Measurements from ENCODE around the gene CLDND2.

CLDND2 gene

GRCh38 chr19:51333836-51334460, 34.9 kb downstream of the CLDND2 start:
- Histone ChIP-seq H3K27ac (ENCODE audit: low read depth, low read length) (no peak overlapping the region), H3K9ac (ENCODE audit: low read length in 5 of 5) (no peak overlapping the region), H3K9me3 (ENCODE audit: control insufficient read depth in 5 of 5, low read length in 5 of 5) (peaks cover 0 to 4% (median 0%) of the 10 kb centered on the region in 5 donors), H3K27me3 (ENCODE audit: control insufficient read depth in 5 of 5, insufficient read depth in 4 of 5, low read length in 5 of 5) (peaks cover 0 to 9% (median 4%) of the 10 kb centered on the region in 5 donors), H3K36me3 (ENCODE audit: control insufficient read depth in 5 of 5, insufficient read depth in 5 of 5, low read length in 5 of 5) (peaks cover 0 to 4% (median 3%) of the 10 kb centered on the region in 5 donors), H3K4me1 (ENCODE audit: control insufficient read depth in 5 of 5, insufficient read depth in 5 of 5, low read length in 5 of 5) (peaks cover 0 to 6% (median 6%) of the 10 kb centered on the region in 5 donors), H3K4me3 (ENCODE audit: low read depth in 1 of 5, low read length in 5 of 5) (no peak overlapping the region)

GRCh38 chr19:51331716-51332115, 37.1 kb downstream of the CLDND2 start:
- H3K9ac ChIP-seq (ENCODE audit: low read length in 5 of 5): no peak overlapping the region
- H3K27me3 ChIP-seq (ENCODE audit: control insufficient read depth in 5 of 5, insufficient read depth in 4 of 5, low read length in 5 of 5): peaks cover 4 to 18% (median 8%) of the 10 kb centered on the region in 5 donors
- H3K4me3 ChIP-seq (ENCODE audit: low read depth in 1 of 5, low read length in 5 of 5): no peak overlapping the region
- peaks cover 0 to 4% (median 3%) of the 10 kb centered on the region in 5 donors for H3K36me3 ChIP-seq (ENCODE audit: control insufficient read depth in 5 of 5, insufficient read depth in 5 of 5, low read length in 5 of 5)
- H3K9me3 ChIP-seq (ENCODE audit: control insufficient read depth in 5 of 5, low read length in 5 of 5): peaks cover 0 to 4% (median 0%) of the 10 kb centered on the region in 5 donors
- no peak overlapping the region for H3K27ac ChIP-seq (ENCODE audit: low read depth, low read length)
- H3K4me1 ChIP-seq (ENCODE audit: control insufficient read depth in 5 of 5, insufficient read depth in 5 of 5, low read length in 5 of 5): peaks cover 0 to 15% (median 11%) of the 10 kb centered on the region in 5 donors

DNA sequence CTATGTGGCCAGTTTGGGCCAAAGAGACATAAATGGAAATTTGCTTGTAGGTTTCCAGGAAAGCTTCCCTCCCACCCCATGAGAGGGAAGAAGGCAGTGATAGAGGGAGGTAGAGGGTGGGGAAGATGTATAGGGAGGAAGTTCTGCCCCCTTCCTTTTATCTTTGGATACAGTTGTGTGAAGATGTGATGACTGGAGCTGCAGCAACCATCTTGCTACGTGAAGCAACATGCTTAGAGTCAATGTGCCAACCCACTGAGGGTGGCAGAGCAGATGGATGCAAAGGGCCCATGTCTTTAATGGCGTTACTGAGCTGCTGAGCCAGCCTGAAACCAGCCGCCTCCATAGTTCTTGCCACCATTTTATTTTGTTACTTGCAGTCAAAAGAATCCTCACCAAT, 37.6 kb downstream of the CLDND2 start:
- peaks cover 4 to 18% (median 8%) of the 10 kb centered on the region in 5 donors for H3K27me3 ChIP-seq (ENCODE audit: control insufficient read depth in 5 of 5, insufficient read depth in 4 of 5, low read length in 5 of 5)
- peaks cover 0 to 4% (median 0%) of the 10 kb centered on the region in 5 donors for H3K9me3 ChIP-seq (ENCODE audit: control insufficient read depth in 5 of 5, low read length in 5 of 5)
- H3K27ac ChIP-seq (ENCODE audit: low read depth, low read length): no peak overlapping the region
- H3K4me1 ChIP-seq (ENCODE audit: control insufficient read depth in 5 of 5, insufficient read depth in 5 of 5, low read length in 5 of 5): peaks cover 0 to 15% (median 11%) of the 10 kb centered on the region in 5 donors
- no peak overlapping the region for H3K9ac ChIP-seq (ENCODE audit: low read length in 5 of 5)
- H3K36me3 ChIP-seq (ENCODE audit: control insufficient read depth in 5 of 5, insufficient read depth in 5 of 5, low read length in 5 of 5): peaks cover 0 to 4% (median 3%) of the 10 kb centered on the region in 5 donors
- no peak overlapping the region for H3K4me3 ChIP-seq (ENCODE audit: low read depth in 1 of 5, low read length in 5 of 5)

DNA sequence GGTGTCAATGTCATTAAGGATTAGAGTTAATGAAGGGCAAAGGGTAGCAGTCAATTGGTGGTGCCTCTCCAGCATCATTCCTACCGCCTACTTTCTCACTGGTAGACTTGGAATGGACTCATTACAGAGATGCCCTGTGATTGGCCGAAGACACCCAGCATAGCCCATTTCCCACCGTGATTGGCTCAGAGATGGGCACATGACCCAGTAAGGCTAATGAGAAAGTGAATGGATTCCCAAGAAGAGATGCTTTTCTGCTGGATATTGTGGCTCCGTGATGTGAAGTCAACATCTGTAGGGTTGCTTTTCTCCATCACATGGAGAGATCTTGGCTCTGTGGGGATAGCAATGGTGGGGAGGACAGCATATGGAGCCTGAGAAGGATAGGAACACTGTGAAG, 38.4 kb downstream of the CLDND2 start:
- H3K27me3 ChIP-seq (ENCODE audit: control insufficient read depth in 5 of 5, insufficient read depth in 4 of 5, low read length in 5 of 5): peaks cover 4 to 18% (median 8%) of the 10 kb centered on the region in 5 donors

DNA sequence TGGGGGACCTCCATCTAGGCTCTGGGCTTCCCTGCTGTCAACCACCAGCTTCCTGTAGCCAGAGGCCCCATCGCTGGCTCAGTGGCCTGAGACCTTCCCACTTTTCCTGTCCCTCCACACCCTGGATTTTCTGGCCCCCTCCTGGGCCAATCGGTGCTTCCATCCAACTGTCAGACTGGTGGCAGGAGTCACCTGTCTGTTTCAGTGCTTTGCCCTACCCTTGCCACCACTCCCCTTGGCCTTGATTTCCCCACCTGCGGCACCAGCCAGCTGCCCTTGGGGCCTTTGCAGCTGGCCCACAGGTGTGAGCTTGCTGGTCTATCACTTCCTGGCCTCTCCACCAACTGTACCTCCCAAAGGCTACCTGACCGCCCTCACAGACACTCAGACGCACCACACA, 39.4 kb downstream of the CLDND2 start:
- H3K9ac ChIP-seq (ENCODE audit: low read length in 5 of 5): no peak overlapping the region
- H3K9me3 ChIP-seq (ENCODE audit: control insufficient read depth in 5 of 5, low read length in 5 of 5): peaks cover 0 to 4% (median 0%) of the 10 kb centered on the region in 5 donors
- no peak overlapping the region for H3K4me3 ChIP-seq (ENCODE audit: low read depth in 1 of 5, low read length in 5 of 5)
- H3K27ac ChIP-seq (ENCODE audit: low read depth, low read length): no peak overlapping the region
- H3K36me3 ChIP-seq (ENCODE audit: control insufficient read depth in 5 of 5, insufficient read depth in 5 of 5, low read length in 5 of 5): peaks cover 0 to 4% (median 3%) of the 10 kb centered on the region in 5 donors
- H3K27me3 ChIP-seq (ENCODE audit: control insufficient read depth in 5 of 5, insufficient read depth in 4 of 5, low read length in 5 of 5): peaks cover 4 to 18% (median 8%) of the 10 kb centered on the region in 5 donors
- peaks cover 0 to 16% (median 14%) of the 10 kb centered on the region in 5 donors for H3K4me1 ChIP-seq (ENCODE audit: control insufficient read depth in 5 of 5, insufficient read depth in 5 of 5, low read length in 5 of 5)

More for the DNA sequence above, 38.4 kb downstream of the CLDND2 start:
- H3K9me3 ChIP-seq (ENCODE audit: control insufficient read depth in 5 of 5, low read length in 5 of 5): peaks cover 0 to 4% (median 0%) of the 10 kb centered on the region in 5 donors
- H3K9ac ChIP-seq (ENCODE audit: low read length in 5 of 5): no peak overlapping the region
- peaks cover 0 to 4% (median 3%) of the 10 kb centered on the region in 5 donors for H3K36me3 ChIP-seq (ENCODE audit: control insufficient read depth in 5 of 5, insufficient read depth in 5 of 5, low read length in 5 of 5)
- no peak overlapping the region for H3K4me3 ChIP-seq (ENCODE audit: low read depth in 1 of 5, low read length in 5 of 5)
- peaks cover 0 to 15% (median 11%) of the 10 kb centered on the region in 5 donors for H3K4me1 ChIP-seq (ENCODE audit: control insufficient read depth in 5 of 5, insufficient read depth in 5 of 5, low read length in 5 of 5)
- H3K27ac ChIP-seq (ENCODE audit: low read depth, low read length): no peak overlapping the region

GRCh38 chr19:51327066-51328001, 41.5 kb downstream of the CLDND2 start:
- H3K27ac ChIP-seq (ENCODE audit: low read depth, low read length): no peak overlapping the region

DNA sequence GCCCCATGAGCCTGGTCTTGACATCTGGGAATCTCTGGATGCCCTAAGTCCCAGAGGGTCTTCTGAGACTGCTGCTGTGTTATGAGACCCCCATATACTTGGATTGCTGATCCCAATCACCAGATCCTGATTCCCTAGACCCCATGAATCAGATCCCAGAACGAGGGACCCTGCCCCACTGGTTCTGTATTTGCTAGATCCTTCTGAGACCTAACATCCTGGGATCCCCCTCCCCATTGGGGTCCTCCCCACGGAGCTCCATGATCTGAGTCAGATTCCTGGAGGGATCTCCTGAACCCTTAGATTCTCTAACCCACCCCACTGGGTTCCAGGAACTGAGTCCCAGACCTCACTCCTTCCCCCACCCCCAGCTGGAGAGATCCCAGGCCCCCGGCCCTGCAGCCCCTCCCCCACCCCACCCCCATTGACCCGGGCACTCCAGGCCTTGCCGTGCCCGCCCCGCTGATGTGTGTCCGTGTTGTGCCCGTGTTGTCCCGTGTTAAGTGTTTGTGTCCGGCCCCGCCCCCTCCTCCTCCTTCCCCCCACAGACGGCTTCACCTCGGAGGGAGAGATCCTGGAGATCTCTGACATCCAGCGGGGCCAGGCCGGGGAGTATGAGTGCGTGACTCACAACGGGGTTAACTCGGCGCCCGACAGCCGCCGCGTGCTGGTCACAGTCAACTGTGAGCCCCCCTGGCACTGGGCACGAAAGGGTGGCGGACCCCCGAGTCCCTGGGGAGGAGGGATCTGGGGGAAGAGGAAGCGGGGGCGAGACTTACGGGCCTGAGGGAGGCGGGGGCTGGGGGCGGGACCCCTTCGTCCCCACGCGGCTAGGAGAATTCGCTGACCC, 42.4 kb downstream of the CLDND2 start:
- peaks cover 0 to 25% (median 21%) of the 10 kb centered on the region in 5 donors for H3K4me1 ChIP-seq (ENCODE audit: control insufficient read depth in 5 of 5, insufficient read depth in 5 of 5, low read length in 5 of 5)
- peaks cover 6 to 29% (median 16%) of the 10 kb centered on the region in 5 donors for H3K27me3 ChIP-seq (ENCODE audit: control insufficient read depth in 5 of 5, insufficient read depth in 4 of 5, low read length in 5 of 5)
- no peak overlapping the region for H3K27ac ChIP-seq (ENCODE audit: low read depth, low read length)
- H3K9me3 ChIP-seq (ENCODE audit: control insufficient read depth in 5 of 5, low read length in 5 of 5): peaks cover 0 to 4% (median 0%) of the 10 kb centered on the region in 5 donors
- H3K4me3 ChIP-seq (ENCODE audit: low read depth in 1 of 5, low read length in 5 of 5): no peak overlapping the region
- H3K9ac ChIP-seq (ENCODE audit: low read length in 5 of 5): no peak overlapping the region
- peaks cover 0 to 2% (median 0%) of the 10 kb centered on the region in 5 donors for H3K36me3 ChIP-seq (ENCODE audit: control insufficient read depth in 5 of 5, insufficient read depth in 5 of 5, low read length in 5 of 5)

More at GRCh38 chr19:51327066-51328001, 41.5 kb downstream of the CLDND2 start:
- H3K27me3 ChIP-seq (ENCODE audit: control insufficient read depth in 5 of 5, insufficient read depth in 4 of 5, low read length in 5 of 5): peaks cover 6 to 29% (median 15%) of the 10 kb centered on the region in 5 donors
- H3K4me1 ChIP-seq (ENCODE audit: control insufficient read depth in 5 of 5, insufficient read depth in 5 of 5, low read length in 5 of 5): peaks cover 0 to 25% (median 21%) of the 10 kb centered on the region in 5 donors
- peak overlapping the region in 1 of 5 donors; percentile 37 for H3K9ac ChIP-seq (ENCODE audit: low read length in 5 of 5)
- peaks cover 0 to 4% (median 0%) of the 10 kb centered on the region in 5 donors for H3K9me3 ChIP-seq (ENCODE audit: control insufficient read depth in 5 of 5, low read length in 5 of 5)
- peak overlapping the region; percentile 11 to 52 (median 40) for H3K4me3 ChIP-seq (ENCODE audit: low read depth in 1 of 5, low read length in 5 of 5)
- peaks cover 0 to 4% (median 3%) of the 10 kb centered on the region in 5 donors for H3K36me3 ChIP-seq (ENCODE audit: control insufficient read depth in 5 of 5, insufficient read depth in 5 of 5, low read length in 5 of 5)

DNA sequence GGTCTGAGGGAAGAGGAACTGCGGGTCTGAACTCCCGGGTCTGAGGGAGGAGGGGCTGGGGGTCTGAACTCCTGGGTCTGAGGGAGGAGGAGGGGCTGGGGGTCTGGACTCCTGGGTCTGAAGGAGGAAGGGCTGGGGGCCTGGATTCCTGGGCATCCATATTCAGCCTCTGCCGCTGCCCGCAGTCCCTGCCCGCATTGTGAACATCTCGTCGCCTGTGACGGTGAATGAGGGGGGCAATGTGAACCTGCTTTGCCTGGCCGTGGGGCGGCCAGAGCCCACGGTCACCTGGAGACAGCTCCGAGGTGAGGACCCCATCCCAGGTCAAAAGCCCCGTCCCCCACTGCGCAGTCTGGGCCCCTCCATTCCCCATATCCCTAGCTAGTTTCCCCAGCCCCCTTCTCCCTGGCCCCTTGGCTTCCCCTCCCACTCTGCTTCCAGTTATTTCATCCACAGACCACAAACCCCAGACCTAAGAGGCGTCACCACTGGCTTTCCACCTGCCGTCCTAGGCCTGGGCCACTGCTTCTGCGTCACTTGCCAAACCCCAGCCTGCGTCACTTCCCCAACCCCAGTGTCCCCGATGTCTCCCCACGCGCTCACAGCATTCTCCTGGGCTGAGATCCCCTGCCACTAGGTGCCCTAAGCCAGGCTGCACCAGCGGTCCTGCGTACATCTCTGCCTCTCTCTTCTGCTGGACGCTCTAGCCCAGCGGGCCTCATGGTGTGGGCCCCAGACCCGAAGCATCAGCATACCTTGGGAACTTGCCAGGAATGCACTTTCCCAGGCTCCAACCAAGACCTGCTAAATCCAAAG, 43.4 kb downstream of the CLDND2 start:
- Histone ChIP-seq H3K9me3 (ENCODE audit: control insufficient read depth in 5 of 5, low read length in 5 of 5) (no peaks in the 10 kb centered on the region), H3K36me3 (ENCODE audit: control insufficient read depth in 5 of 5, insufficient read depth in 5 of 5, low read length in 5 of 5) (no peaks in the 10 kb centered on the region), H3K9ac (ENCODE audit: low read length in 5 of 5) (no peak overlapping the region), H3K27me3 (ENCODE audit: control insufficient read depth in 5 of 5, insufficient read depth in 4 of 5, low read length in 5 of 5) (peaks cover 6 to 29% (median 15%) of the 10 kb centered on the region in 5 donors), H3K4me1 (ENCODE audit: control insufficient read depth in 5 of 5, insufficient read depth in 5 of 5, low read length in 5 of 5) (peaks cover 0 to 25% (median 22%) of the 10 kb centered on the region in 5 donors), H3K4me3 (ENCODE audit: low read depth in 1 of 5, low read length in 5 of 5) (no peak overlapping the region), H3K27ac (ENCODE audit: low read depth, low read length) (no peak overlapping the region)

GRCh38 chr19:51324167-51324481, 44.7 kb downstream of the CLDND2 start:
- Histone ChIP-seq H3K27me3 (ENCODE audit: control insufficient read depth in 5 of 5, insufficient read depth in 4 of 5, low read length in 5 of 5) (peaks cover 6 to 20% (median 13%) of the 10 kb centered on the region in 5 donors), H3K4me3 (ENCODE audit: low read depth in 1 of 5, low read length in 5 of 5) (no peak overlapping the region), H3K4me1 (ENCODE audit: control insufficient read depth in 5 of 5, insufficient read depth in 5 of 5, low read length in 5 of 5) (peaks cover 0 to 25% (median 22%) of the 10 kb centered on the region in 5 donors), H3K27ac (ENCODE audit: low read depth, low read length) (no peak overlapping the region), H3K9me3 (ENCODE audit: control insufficient read depth in 5 of 5, low read length in 5 of 5) (no peaks in the 10 kb centered on the region), H3K9ac (ENCODE audit: low read length in 5 of 5) (no peak overlapping the region), H3K36me3 (ENCODE audit: control insufficient read depth in 5 of 5, insufficient read depth in 5 of 5, low read length in 5 of 5) (no peaks in the 10 kb centered on the region)
